Transverse colon (tissue), 4 donors: ENCODE data around the gene GBX1. TPM values are rescaled to one million over a fixed set of nuclear protein-coding genes. Genes with fewer than 3 reads are reported as not detected.

Experiments
- DNase-seq: peaks from one replicate; pipeline ENCODE4 v3.0.0-alpha.2; 2019
- H3K27ac ChIP-seq, 4 donors: fragments of 200-600 bp; sonication (generic); 2 replicates each; pipeline ENCODE4 v1.5.1; 2016 to 2018; ENCODE audit warnings: inconsistent platforms in 4 of 4
- H3K27me3 ChIP-seq: fragments of 200-600 bp; sonication (generic); 2 replicates; pipeline ENCODE4 v1.5.1; 2017; ENCODE audit warnings: inconsistent platforms
- H3K36me3 ChIP-seq, 4 donors: fragments of 200-600 bp; sonication (generic); 2 replicates each; pipeline ENCODE4 v1.5.1; 2017 to 2019; ENCODE audit warnings: inconsistent platforms in 4 of 4
- H3K4me1 ChIP-seq, 4 donors: fragments of 200-600 bp; sonication (generic); 2 replicates each; pipeline ENCODE4 v1.5.1; 2017 to 2020; ENCODE audit warnings: inconsistent platforms in 4 of 4
- H3K4me3 ChIP-seq, 4 donors: fragments of 200-600 bp; sonication (generic); 1 replicate in 1 of 4; 2 replicates in 3 of 4; pipeline versions ENCODE4 v1.5.1 to v1.6.1; 2017 to 2019; ENCODE audit warnings: inconsistent platforms in 4 of 4
- H3K9me3 ChIP-seq, 2 donors: fragments of 200-600 bp; sonication (generic); 2 replicates each; pipeline ENCODE4 v1.5.1; 2017 to 2019; ENCODE audit warnings: inconsistent platforms in 2 of 2
- EP300 ChIP-seq: sonication (generic); formaldehyde crosslinking; IDR thresholded peaks from one replicate; pipeline ENCODE4 v1.6.1; 2017; ENCODE audit warnings: antibody characterized with exemption, low read depth
- POLR2A ChIP-seq: fragments of 450-650 bp; IDR thresholded peaks from one replicate; pipeline ENCODE4 v1.6.1; 2016; ENCODE audit warnings: antibody characterized with exemption, mild to moderate bottlenecking, moderate library complexity
- POLR2AphosphoS5 ChIP-seq, 3 donors: sonication (generic); formaldehyde crosslinking; IDR thresholded peaks; one replicate each; pipeline ENCODE4 v1.6.1; 2016; ENCODE audit warnings: antibody characterized with exemption in 3 of 3
- WGBS, 2 donors: methylation state at CpG; one replicate each; pipeline ENCODE4 v1.1.5; 2018; ENCODE audit warnings: low coverage in 1 of 2; 5-methylcytosine and 5-hydroxymethylcytosine counted together
- in situ Hi-C, 4 donors: fragments of 200-750 bp; cut with MboI; loops; one replicate each; pipeline versions ENCODE4 v1.15.0 to v1.15.1; 2017; ENCODE audit warnings: low sequenced_read_pairs in 3 of 4, low pct_ligation_motif_present in 1 of 4, low pct_unique_long_range_greater_than_20kb in 1 of 4
- intact Hi-C: fragments of 100-400 bp; cut with DNase I; formaldehyde crosslinking; loops from one replicate; pipeline ENCODE4 v1.15.1; 2023; ENCODE audit warnings: low total_unique reads
- total RNA-seq, 4 donors: library from RNA; depleted of rRNA; stranded (reverse); fragments of >200 nt; gene quantifications; one replicate each; pipeline ENCODE4 v1.1.0, GENCODE V29; 2016
- TF ChIP-seq, protein P1 (sequence below), 5 experiments: fragments of 200-600 bp in 3 of 5; fragments of 450-650 bp in 2 of 5; sonication (generic) in 3 of 5; IDR thresholded peaks; 1 replicate in 2 of 5; 2 replicates in 3 of 5; pipeline ENCODE4 v1.5.1; 2016 to 2017; ENCODE audit warnings: antibody characterized with exemption in 5 of 5, inconsistent platforms in 3 of 5, mild to moderate bottlenecking in 2 of 5, moderate library complexity in 1 of 5

GBX1 gene
- total RNA-seq, 4 donors from 2014 or later: not detected

DNA sequence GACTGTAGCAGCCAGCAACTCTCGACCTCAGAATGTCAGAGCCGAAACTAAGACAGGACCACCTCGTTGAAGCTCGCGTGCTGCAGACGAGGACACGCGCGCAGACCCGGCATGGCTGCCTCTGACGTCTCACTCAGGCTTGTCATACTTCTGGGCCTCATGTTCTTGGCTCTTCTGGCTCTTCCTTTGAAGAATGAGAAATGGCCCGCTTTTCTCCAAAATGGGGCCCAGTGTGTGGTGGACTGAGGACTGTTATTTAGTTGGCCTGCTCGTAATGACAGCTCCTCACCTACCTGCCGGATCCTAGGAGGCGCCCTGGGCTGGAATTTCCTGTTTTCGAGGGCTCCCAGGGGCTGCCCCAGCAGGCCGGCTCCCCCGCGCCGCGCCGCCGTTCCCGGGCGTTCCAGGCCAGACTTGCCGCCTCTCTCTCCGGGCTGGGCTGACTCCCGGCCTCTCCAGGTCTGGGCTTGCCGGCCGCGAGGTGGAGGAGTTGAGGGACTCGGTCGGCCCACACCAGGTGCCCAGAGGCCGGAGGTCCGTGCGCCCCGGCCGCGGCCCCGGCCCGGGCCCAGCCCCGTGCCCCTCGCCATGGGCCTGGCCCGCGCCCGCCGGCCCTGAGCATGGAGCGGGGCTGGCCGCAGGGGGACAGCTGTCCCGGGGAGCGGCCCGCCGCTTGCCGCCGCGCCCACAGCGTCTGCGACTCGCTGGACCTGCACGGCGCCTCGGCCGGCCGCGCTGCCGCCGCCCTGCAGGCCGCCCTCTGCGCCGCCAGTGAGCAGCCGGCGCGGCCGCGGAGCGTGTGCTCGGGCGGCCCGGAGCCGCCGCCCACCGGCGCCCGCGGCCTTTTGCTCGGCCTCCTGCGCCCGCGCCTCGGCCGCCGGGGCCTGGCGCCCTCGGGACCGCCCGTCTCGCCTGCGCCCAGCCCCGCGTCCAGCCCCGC, 53.1 kb downstream of the GBX1 start:
- no peak for TF ChIP-seq EP300
- no peak for TF ChIP-seq POLR2A
- TF ChIP-seq, protein P1, sequence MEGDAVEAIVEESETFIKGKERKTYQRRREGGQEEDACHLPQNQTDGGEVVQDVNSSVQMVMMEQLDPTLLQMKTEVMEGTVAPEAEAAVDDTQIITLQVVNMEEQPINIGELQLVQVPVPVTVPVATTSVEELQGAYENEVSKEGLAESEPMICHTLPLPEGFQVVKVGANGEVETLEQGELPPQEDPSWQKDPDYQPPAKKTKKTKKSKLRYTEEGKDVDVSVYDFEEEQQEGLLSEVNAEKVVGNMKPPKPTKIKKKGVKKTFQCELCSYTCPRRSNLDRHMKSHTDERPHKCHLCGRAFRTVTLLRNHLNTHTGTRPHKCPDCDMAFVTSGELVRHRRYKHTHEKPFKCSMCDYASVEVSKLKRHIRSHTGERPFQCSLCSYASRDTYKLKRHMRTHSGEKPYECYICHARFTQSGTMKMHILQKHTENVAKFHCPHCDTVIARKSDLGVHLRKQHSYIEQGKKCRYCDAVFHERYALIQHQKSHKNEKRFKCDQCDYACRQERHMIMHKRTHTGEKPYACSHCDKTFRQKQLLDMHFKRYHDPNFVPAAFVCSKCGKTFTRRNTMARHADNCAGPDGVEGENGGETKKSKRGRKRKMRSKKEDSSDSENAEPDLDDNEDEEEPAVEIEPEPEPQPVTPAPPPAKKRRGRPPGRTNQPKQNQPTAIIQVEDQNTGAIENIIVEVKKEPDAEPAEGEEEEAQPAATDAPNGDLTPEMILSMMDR (IDR thresholded peaks at IDR 0.05): no peak
- TF ChIP-seq POLR2AphosphoS5 (IDR thresholded peaks at IDR 0.05): no peak

DNA sequence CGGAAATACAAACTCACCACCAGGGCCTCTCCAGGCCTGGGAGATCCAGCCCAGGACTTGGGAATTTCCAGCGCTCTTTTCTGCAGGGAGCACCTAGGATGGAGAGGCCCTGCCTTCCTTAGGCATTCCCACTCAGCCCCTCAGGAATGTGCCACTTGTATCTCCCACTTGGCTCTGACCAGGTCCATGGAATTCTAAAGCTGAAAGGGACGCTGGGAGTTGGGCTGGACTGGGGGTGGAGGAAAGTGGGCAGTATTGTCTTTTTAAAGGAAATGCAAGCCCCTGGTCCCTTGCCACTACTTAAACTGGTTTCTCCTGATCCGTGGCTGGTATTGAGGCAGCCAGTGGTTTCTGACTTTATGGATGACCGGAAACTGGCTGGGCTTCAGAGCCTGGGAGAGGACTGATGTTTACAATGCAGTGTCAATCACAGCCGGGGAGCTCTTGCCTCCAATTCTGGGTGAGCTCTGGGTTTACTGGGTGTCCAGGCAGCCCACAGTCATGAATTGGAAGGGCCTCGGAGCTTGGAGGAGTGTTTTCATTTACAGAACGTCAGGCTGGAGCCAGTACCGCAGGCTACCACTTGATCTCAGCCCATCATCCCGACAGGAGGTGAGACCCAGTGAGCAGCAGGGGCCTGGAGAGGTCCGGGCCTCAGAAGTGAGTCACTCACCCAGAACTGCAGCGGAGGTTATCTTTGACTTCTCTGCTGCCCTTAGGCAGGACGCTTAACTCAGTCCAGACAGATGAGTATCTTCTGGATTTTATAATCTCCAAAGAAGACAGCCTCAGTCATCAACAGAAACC, 53.9 kb downstream of the GBX1 start:
- peaks cover 17 to 50% (median 31%) of the 10 kb centered on the region in 4 donors for H3K4me1 ChIP-seq
- no peaks in the 10 kb centered on the region for H3K9me3 ChIP-seq
- TF ChIP-seq EP300 (no peak), POLR2AphosphoS5 (IDR thresholded peaks at IDR 0.05) (no peak), POLR2A (no peak)
- TF ChIP-seq, protein P1 (IDR thresholded peaks at IDR 0.05): no peak
- no peaks in the 10 kb centered on the region for H3K36me3 ChIP-seq
- no peak overlapping the region for H3K4me3 ChIP-seq
- intact Hi-C loops: loop anchor here (2.0 kb wide), 1 partner anchor 61 kb away; no protein-coding TSS in a partner anchor
- in situ Hi-C loops: no loop called here
- DNase-seq: no peak
- WGBS, 2 donors: 77% methylated on average over 13 of the region's 13 CpGs; no CpG with 5 or more reads in 1 of the 2 donors
- no peak overlapping the region for H3K27ac ChIP-seq
- H3K27me3 ChIP-seq: no peaks in the 10 kb centered on the region

More for the DNA sequence above, 53.1 kb downstream of the GBX1 start:
- Histone ChIP-seq H3K36me3 (peaks cover 0 to 4% (median under 1%) of the 10 kb centered on the region in 4 donors), H3K4me3 (peak overlapping the region in 3 of 4 donors; percentile 22 to 33 (median 29)), H3K4me1 (peaks cover 16 to 43% (median 29%) of the 10 kb centered on the region in 4 donors), H3K9me3 (no peaks in the 10 kb centered on the region), H3K27me3 (no peaks in the 10 kb centered on the region), H3K27ac (peak overlapping the region in 2 of 4 donors; percentile 7 to 44)
- WGBS, 2 donors: 32% methylated on average over 59 of the region's 101 CpGs; no CpG with 5 or more reads in 1 of the 2 donors
- intact Hi-C loops: no loop called here
- peak; percentile 29 for DNase-seq
- in situ Hi-C loops: no loop called here

DNA sequence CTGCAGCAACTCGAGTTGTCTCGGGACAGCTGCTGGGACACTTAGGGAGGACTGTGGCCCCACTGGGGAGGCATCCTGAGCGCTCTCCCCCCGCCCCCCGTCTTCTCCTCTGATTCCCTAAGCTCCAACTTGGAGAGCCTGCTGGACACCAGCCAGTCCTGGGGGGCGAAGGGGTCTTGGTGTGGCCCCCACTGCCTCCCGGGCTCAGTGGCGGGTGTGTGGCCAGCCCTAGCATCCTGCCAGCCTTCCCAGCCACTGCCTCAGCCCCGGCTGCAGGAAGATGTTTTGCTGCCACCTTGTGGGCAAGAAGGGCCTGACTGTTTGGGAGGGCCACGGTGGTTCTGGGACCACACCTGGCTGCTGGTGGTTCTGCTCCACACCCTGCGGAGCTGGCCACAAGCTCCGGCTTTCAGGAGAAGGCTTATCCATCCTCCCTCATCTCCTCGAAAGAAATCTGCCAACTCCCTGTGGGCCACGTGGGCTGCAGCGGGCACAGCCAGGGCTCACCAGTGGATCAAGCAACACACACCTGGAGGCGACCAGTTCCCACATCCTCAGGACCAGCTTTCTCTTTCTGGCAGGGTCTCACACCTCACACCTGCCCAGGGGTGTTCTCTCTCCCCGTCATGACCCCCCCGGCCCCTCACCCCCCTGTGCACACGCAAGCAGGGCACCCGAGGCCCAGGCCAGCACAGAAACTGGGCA, 56.4 kb downstream of the GBX1 start:
- Histone ChIP-seq H3K9me3 (no peaks in the 10 kb centered on the region), H3K27ac (no peak overlapping the region), H3K27me3 (no peaks in the 10 kb centered on the region), H3K4me1 (peaks cover 16 to 48% (median 28%) of the 10 kb centered on the region in 4 donors), H3K4me3 (no peak overlapping the region), H3K36me3 (no peaks in the 10 kb centered on the region)
- peak; percentile 81 for DNase-seq
- 38% methylated on average over 20 of the region's 20 CpGs; no CpG with 5 or more reads in 1 of the 2 donors for WGBS, 2 donors
- in situ Hi-C loops (no loop called here), intact Hi-C loops (no loop called here)
- TF ChIP-seq EP300: no peak
- TF ChIP-seq POLR2AphosphoS5 (IDR thresholded peaks at IDR 0.05): no peak
- TF ChIP-seq POLR2A: no peak
- TF ChIP-seq, protein P1 (IDR thresholded peaks at IDR 0.05): peak; percentile 87 to 91 (median 88)
